CD4-positive, alpha-beta T cell treated with Interleukin-21 for 1 hour (primary cell): ENCODE results near the gene BIRC6.
"Not testable (repeated sequence)": the region's sequence is repeated elsewhere in the genome, so short reads cannot be mapped to it uniquely, and the experiment has no call there.

Source experiments
- DNase-seq: peaks from one replicate; pipeline ENCODE4 v3.0.0-alpha.2; 2020

BIRC6 gene

DNA sequence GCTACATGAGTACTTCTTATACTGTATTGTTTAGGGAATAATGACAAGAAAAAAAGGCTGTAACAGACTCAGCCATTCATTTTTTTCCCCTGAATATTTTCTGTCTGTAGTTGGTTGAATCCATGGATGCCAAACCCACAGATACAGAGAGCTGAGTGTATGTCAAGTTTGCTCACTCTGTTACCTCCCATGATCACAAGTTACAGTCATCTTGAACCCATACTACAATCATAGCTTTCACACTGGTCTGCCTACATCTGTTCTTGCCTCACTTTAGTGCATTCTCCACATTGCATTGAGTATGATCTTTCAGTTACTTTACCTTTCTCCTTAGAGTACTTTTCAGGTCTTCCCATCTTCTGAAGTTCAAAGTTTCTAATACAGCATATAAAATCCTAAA lies 94.0 kb downstream of the BIRC6 start:
- DNase-seq, result no peak

- DNase-seq, result no peak
These were observed 95.7 kb downstream of the BIRC6 start for GRCh38 chr2:32452338-32453064.

DNA sequence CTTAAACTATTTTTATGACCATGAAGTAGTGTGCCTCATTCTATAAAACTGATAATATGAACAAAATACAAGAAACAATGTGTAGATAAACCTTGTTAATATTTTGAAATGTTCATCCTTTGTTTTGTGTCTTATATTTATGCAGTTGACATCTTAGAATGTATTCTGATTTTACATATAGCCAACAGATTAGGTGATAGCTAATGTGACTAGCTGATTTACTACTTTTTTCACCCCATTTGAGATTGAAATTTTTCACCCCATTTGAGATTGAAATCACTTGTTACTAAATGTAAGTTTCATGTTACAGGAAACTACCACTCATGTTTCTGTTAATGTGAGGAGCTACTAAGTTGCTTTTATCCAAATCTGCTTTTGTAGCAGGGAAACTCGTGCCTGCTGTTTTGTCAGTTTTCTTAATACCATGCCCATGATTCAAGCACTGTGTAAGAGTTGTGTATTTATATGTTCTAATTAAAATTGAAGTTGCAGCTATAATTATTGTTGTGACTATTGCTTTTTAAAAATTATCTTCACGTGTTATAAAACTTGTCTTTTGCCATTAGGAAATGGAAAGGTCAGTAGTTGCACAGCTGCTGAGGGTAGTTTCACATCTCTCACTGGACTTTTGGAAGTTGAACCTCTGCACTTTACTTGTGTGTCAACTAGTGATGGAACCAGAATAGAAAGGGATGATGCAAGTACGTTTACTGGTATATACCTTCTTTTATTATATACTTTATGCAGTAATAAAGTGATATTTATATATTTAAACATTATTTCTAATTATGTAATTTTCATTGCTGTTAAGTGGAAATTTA lies 96.6 kb downstream of the BIRC6 start:
- no peak for DNase-seq

- DNase-seq, result no peak
These were observed 99.0 kb downstream of the BIRC6 start for GRCh38 chr2:32455816-32456215.

GRCh38 chr2:32456808-32457207 lies 100.0 kb downstream of the BIRC6 start:
- DNase-seq, result no peak

- no peak for DNase-seq
These were observed 101.0 kb downstream of the BIRC6 start for GRCh38 chr2:32457814-32458213.

DNA sequence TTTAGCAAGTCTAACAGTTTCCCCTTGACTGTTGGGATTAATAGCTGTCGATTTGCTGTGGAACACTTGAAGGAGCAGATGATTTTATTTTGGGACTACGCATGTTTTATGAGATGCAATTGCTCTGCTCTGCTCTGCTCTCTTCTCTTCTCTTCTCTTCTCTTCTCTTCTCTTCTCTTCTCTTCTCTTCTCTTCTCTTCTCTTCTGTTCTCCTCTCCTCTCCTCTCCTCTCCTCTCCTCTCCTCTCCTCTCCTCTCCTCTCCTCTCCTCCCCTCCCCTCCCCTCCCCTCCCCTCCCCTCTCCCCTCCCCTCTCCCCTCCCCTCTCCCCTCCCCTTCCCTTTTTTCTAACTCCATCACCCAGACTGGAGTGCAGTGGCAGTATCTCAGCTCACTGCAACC lies 104.0 kb downstream of the BIRC6 start:
- not testable (repeated sequence) for DNase-seq

- no peak for DNase-seq
These were observed 106.3 kb downstream of the BIRC6 start for GRCh38 chr2:32463110-32463509.

DNA sequence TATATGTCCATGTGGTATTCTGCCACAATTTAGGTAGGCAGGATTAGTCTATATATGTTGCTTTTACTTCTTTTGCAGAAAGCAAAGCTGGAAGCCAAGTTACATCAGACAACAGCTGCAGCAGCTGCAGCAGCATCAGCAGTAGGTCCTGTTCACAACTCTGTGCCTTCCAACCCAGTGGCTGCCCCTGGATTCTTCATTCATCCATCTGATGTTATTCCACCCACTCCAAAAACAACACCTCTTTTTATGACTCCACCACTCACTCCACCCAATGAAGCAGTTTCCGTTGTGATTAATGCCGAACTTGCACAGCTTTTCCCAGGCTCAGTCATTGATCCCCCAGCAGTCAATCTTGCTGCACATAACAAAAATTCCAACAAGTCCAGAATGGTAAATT lies 107.6 kb downstream of the BIRC6 start:
- DNase-seq, result no peak

GRCh38 chr2:32472605-32473004 lies 115.8 kb downstream of the BIRC6 start:
- DNase-seq, result no peak

- DNase-seq, result no peak
These were observed 117.6 kb downstream of the BIRC6 start for GRCh38 chr2:32474381-32474780.

DNA sequence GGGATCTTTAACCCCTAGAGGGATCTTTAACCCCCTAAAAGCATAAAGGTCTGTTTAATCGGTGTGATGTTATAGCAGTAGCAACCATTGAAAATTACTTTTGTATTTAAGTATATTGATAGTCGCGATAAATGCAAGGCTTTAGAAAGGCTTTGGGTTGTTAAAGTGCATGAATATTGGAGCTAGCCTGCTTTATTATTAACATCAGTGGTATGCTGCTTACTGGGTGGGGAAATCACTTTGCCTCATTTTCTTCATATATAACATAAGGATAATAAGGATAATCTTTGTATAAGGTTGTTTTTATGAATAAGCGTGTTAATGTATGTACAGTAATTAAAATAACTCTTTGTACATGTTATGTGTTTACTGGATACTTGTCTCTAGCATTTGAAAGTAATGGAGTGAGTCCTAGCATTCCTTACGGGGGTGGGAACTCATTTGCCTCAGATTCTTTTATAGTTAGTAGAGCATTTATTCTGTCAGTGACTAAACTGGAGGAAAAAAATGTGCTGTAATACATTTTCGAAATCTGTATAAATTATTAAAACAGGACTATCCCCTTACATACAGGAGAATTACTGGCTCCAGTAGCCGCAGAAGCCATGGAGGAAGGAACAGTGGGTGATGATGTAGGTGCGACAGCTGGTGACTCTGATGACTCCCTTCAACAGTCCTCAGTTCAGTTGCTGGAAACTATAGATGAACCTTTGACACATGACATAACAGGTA lies 122.2 kb downstream of the BIRC6 start:
- DNase-seq, result no peak

DNA sequence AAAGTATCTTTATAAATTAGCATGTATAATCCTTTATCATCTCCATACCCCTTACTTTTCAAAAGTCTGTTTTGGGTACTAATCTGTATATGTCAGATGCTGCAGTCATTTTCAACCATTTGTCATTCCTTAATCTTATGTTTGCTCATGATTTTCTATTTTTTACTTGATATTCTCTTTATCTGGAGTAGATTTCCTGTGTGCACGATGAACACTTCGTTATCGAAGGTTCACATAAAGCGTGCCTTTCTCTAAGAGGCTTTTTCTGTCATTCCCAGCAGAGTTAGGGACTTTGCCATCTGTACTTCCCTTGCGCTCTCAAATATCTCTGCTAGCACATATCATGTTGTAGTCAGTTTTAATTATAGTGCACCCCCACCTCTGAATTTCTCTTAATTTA lies 123.2 kb downstream of the BIRC6 start:
- no peak for DNase-seq

GRCh38 chr2:32482471-32482870 lies 125.6 kb downstream of the BIRC6 start:
- no peak for DNase-seq

- peak; percentile 17 for DNase-seq
These were observed 128.1 kb downstream of the BIRC6 start for GRCh38 chr2:32484937-32485336.

- DNase-seq, result no peak
These were observed 128.6 kb downstream of the BIRC6 start for GRCh38 chr2:32485399-32485798.

GRCh38 chr2:32489061-32489460 lies 132.2 kb downstream of the BIRC6 start:
- no peak for DNase-seq

DNA sequence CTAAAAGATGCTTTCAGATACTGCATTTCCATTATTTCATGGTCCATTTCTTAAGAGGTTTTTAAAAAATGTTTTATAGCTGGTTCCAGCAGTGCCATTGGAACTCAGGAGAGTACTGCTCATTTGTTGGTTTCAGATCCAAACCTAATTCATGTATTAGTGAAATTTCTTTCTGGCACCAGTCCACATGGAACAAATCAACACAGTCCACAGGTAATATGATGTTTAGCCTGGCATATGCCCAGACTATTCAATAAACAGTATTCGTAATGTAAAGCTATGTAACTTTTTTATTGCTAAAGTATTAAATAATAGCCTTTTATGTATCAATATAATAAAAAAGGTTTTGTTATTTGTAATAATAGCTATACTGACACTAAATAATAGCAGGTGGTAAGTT lies 134.5 kb downstream of the BIRC6 start:
- DNase-seq, result no peak

- DNase-seq, result no peak
These were observed 138.3 kb downstream of the BIRC6 start for GRCh38 chr2:32495139-32495538.

- no peak for DNase-seq
These were observed 139.8 kb downstream of the BIRC6 start for GRCh38 chr2:32496662-32497061.

- no peak for DNase-seq
These were observed 141.5 kb downstream of the BIRC6 start for GRCh38 chr2:32498306-32498705.

DNA sequence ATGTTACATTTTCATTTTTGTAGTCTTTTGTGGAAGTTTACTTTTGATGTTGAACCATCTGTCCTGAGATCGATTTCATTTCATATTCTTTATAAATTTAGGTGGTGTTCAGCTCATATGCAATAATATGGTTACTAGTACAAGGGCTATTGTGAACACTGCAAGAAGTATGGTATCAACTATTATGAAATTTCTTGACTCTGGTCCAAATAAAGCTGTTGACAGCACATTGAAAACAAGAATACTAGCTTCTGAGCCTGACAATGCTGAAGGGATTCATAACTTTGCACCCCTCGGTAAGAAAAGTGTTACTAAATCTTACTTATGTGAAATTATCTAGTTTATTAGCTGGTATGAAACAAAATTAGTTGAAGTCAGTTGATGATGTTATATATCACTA lies 146.1 kb downstream of the BIRC6 start:
- DNase-seq, result no peak

GRCh38 chr2:32504877-32505478 lies 148.2 kb downstream of the BIRC6 start:
- no peak for DNase-seq
